Measurements from ENCODE around the gene FBXO27.
"Not testable (repeated sequence)": the region's sequence is repeated elsewhere in the genome, so short reads cannot be mapped to it uniquely, and the experiment has no call there.

FBXO27 gene

GRCh38 chr19:39032063-39032918 is at the start of gene FBXO27:
Gene FBXO27, minus strand, starts transcription at chr19:39032549. Its CDS starts 322 bp downstream, at chr19:39032227.
- DNase-seq (ENCODE audit: low read depth) = no peak

GRCh38 chr19:39080431-39080830 is 48.1 kb upstream of the FBXO27 start:
- DNase-seq (ENCODE audit: low read depth) = no peak

- DNase-seq (ENCODE audit: low read depth) = peak; percentile 73
Observed at GRCh38 chr19:39078436-39079200, 46.3 kb upstream of the FBXO27 start.

- no peak for DNase-seq (ENCODE audit: low read depth)
Observed at GRCh38 chr19:39077323-39077722, 45.0 kb upstream of the FBXO27 start.

- DNase-seq (ENCODE audit: low read depth) = no peak
Observed at GRCh38 chr19:39074942-39075341, 42.6 kb upstream of the FBXO27 start.

- DNase-seq (ENCODE audit: low read depth) = no peak
Observed at GRCh38 chr19:39074205-39074692, 41.9 kb upstream of the FBXO27 start.

- no peak for DNase-seq (ENCODE audit: low read depth)
Observed at GRCh38 chr19:39070888-39071287, 38.5 kb upstream of the FBXO27 start.

GRCh38 chr19:39068259-39068658 is 35.9 kb upstream of the FBXO27 start:
- not testable (repeated sequence) for DNase-seq (ENCODE audit: low read depth)

- no peak for DNase-seq (ENCODE audit: low read depth)
Observed at GRCh38 chr19:39067104-39067503, 34.8 kb upstream of the FBXO27 start.

GRCh38 chr19:39065928-39066327 is 33.6 kb upstream of the FBXO27 start:
- DNase-seq (ENCODE audit: low read depth) = no peak

- DNase-seq (ENCODE audit: low read depth) = no peak
Observed at GRCh38 chr19:39064405-39064804, 32.1 kb upstream of the FBXO27 start.

- DNase-seq (ENCODE audit: low read depth) = no peak
Observed at GRCh38 chr19:39060171-39060570, 27.8 kb upstream of the FBXO27 start.

- DNase-seq (ENCODE audit: low read depth) = no peak
Observed at GRCh38 chr19:39059302-39059701, 27.0 kb upstream of the FBXO27 start.

GRCh38 chr19:39057615-39058014 is 25.3 kb upstream of the FBXO27 start:
- DNase-seq (ENCODE audit: low read depth) = no peak

- no peak for DNase-seq (ENCODE audit: low read depth)
Observed at GRCh38 chr19:39054091-39054470, 21.7 kb upstream of the FBXO27 start.

- DNase-seq (ENCODE audit: low read depth) = no peak
Observed at GRCh38 chr19:39053276-39054090, 21.1 kb upstream of the FBXO27 start.

GRCh38 chr19:39052846-39053245 is 20.5 kb upstream of the FBXO27 start:
- DNase-seq (ENCODE audit: low read depth) = no peak

GRCh38 chr19:39052243-39052746 is 19.9 kb upstream of the FBXO27 start:
- DNase-seq (ENCODE audit: low read depth) = no peak

GRCh38 chr19:39047073-39047472 is 14.7 kb upstream of the FBXO27 start:
- no peak for DNase-seq (ENCODE audit: low read depth)

- DNase-seq (ENCODE audit: low read depth) = no peak
Observed at GRCh38 chr19:39046037-39046821, 13.9 kb upstream of the FBXO27 start.

- DNase-seq (ENCODE audit: low read depth) = no peak
Observed at GRCh38 chr19:39045506-39045905, 13.2 kb upstream of the FBXO27 start.

All from fibroblast of the conjunctiva (primary cell).